WTC11 (cell line): ENCODE measurements around the gene BMP4. TPM values are rescaled to one million over a fixed set of nuclear protein-coding genes. Genes with fewer than 3 reads are reported as not detected.

Experiments
- ATAC-seq: fragments of 200-7000 bp; cut with Tn5 transposase; 2 replicates; pipeline ENCODE4 v1.10.0; 2021; ENCODE audit warnings: mild to moderate bottlenecking, moderate library complexity
- CTCF ChIA-PET: fragments of 300-600 bp; sonication (Branson Sonifier 250); formaldehyde crosslinking; loops from one replicate; lab custom pipeline; 2021; ENCODE audit warnings: antibody characterized with exemption; lab: Charles Lee
- POLR2A ChIA-PET: fragments of 350-600 bp; sonication (Branson Sonifier 250); formaldehyde crosslinking; loops from one replicate; lab custom pipeline; 2021; ENCODE audit warnings: antibody characterized with exemption; lab: Charles Lee
- DNase-seq: peaks from one replicate; pipeline ENCODE4 v3.0.0; 2021; ENCODE audit warnings: low spot score
- H3K27ac Mint-ChIP-seq: 2 replicates; pipeline ENCODE4 v1.8.0; 2021; ENCODE audit warnings: mixed read lengths
- H3K27me3 Mint-ChIP-seq: 2 replicates; pipeline ENCODE4 v1.8.0; 2021; ENCODE audit warnings: low read depth, mild to moderate bottlenecking, moderate library complexity, mixed read lengths
- H3K36me3 Mint-ChIP-seq: 2 replicates; pipeline ENCODE4 v1.8.0; 2021; ENCODE audit warnings: mixed read lengths
- H3K4me1 Mint-ChIP-seq: 2 replicates; pipeline ENCODE4 v1.8.0; 2022; ENCODE audit warnings: mixed read lengths
- H3K4me3 Mint-ChIP-seq: 2 replicates; pipeline ENCODE4 v1.8.0; 2021; ENCODE audit warnings: mild to moderate bottlenecking, moderate library complexity, mixed read lengths
- H3K9me3 Mint-ChIP-seq: 2 replicates; pipeline ENCODE4 v1.8.0; 2021; ENCODE audit warnings: mixed read lengths
- CREB1 ChIP-seq: sonication (generic); formaldehyde crosslinking; IDR thresholded peaks from 2 replicates; pipeline ENCODE4 v1.8.0; 2023; ENCODE audit warnings: mild to moderate bottlenecking, missing genetic modification reagents
- FOXP4 ChIP-seq: sonication (generic); formaldehyde crosslinking; IDR thresholded peaks from 2 replicates; pipeline ENCODE4 v1.8.0; 2022; ENCODE audit warnings: mild to moderate bottlenecking, missing genetic modification reagents
- HMGXB4 ChIP-seq: sonication (generic); formaldehyde crosslinking; IDR thresholded peaks from 2 replicates; pipeline ENCODE4 v1.8.1; 2023; ENCODE audit warnings: mild to moderate bottlenecking, moderate library complexity, missing genetic modification reagents
- PRRX2 ChIP-seq: fragments of 250-450 bp; sonication (Bioruptor Pico); IDR thresholded peaks from 2 replicates; pipeline ENCODE4 v1.8.0; 2021; ENCODE audit warnings: mild to moderate bottlenecking
- SMAD4 ChIP-seq: sonication (generic); formaldehyde crosslinking; IDR thresholded peaks from 2 replicates; pipeline ENCODE4 v1.8.0; 2022; ENCODE audit warnings: mild to moderate bottlenecking, missing genetic modification reagents
- SOX15 ChIP-seq: fragments of 250-450 bp; sonication (Bioruptor Pico); IDR thresholded peaks from 2 replicates; pipeline ENCODE4 v1.9.0; 2021; ENCODE audit warnings: mild to moderate bottlenecking
- ZNF232 ChIP-seq: sonication (generic); formaldehyde crosslinking; IDR thresholded peaks from 2 replicates; pipeline ENCODE4 v1.8.0; 2022; ENCODE audit warnings: mild to moderate bottlenecking, missing genetic modification reagents
- microRNA-seq: library from miRNA; unstranded; fragments of <30 nt; microRNA quantifications from one replicate; pipeline ENCODE4 v1.2.0, GENCODE V29; 2022; ENCODE audit warnings: borderline number of aligned reads
- total RNA-seq: library from RNA; stranded (reverse); gene quantifications from 3 replicates; pipeline ENCODE4 v1.2.3, GENCODE V29; 2021
- TF ChIP-seq, protein P1 (sequence below): fragments of 250-450 bp; sonication (Bioruptor Pico); IDR thresholded peaks from 2 replicates; pipeline ENCODE4 v1.9.0; 2021; ENCODE audit warnings: mild to moderate bottlenecking

Gene BMP4
- total RNA-seq, 1 experiment from 2014 or later = 7.8 TPM

DNA sequence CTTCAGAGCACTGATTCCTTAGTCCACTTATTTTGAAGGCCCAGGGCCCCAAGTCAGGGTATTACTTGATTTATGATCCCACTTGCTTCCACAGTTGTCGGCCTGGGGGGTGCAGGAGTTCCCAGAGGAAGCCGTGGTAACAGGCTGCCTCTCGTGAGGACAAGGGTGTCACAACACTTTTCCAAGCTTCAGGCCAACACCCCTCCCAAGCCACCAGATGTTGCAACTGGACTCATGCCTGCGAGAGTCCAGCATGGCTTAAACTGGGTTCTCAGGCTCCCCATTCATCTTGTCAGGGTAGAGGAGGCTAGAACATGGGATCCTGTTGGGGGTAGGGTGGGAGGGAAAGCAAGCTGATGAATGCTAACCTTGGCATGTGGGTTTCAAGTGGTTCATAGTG lies 56.1 kb downstream of the BMP4 start:
- no peak overlapping the region for H3K27ac Mint-ChIP-seq
- H3K36me3 Mint-ChIP-seq = peaks cover 4% of the 10 kb centered on the region; the same call in 1 of the 2 replicates
- no peak overlapping the region for H3K4me3 Mint-ChIP-seq
- CTCF ChIA-PET = no interaction called here
- peaks cover 2% of the 10 kb centered on the region; the same call in 1 of the 2 replicates for H3K27me3 Mint-ChIP-seq
- H3K9me3 Mint-ChIP-seq = peaks cover 5% of the 10 kb centered on the region
- DNase-seq (no peak), ATAC-seq (no peak)
- no peak for TF ChIP-seq PRRX2 (CRISPR knock-in tag)
- TF ChIP-seq ZNF232 = no peak
- TF ChIP-seq SOX15 = no peak
- TF ChIP-seq SMAD4 (CRISPR knock-in tag) = no peak
- no peak for TF ChIP-seq CREB1 (CRISPR knock-in tag)
- TF ChIP-seq FOXP4 (CRISPR knock-in tag) = no peak
- no peak for TF ChIP-seq HMGXB4
- TF ChIP-seq, protein P1, sequence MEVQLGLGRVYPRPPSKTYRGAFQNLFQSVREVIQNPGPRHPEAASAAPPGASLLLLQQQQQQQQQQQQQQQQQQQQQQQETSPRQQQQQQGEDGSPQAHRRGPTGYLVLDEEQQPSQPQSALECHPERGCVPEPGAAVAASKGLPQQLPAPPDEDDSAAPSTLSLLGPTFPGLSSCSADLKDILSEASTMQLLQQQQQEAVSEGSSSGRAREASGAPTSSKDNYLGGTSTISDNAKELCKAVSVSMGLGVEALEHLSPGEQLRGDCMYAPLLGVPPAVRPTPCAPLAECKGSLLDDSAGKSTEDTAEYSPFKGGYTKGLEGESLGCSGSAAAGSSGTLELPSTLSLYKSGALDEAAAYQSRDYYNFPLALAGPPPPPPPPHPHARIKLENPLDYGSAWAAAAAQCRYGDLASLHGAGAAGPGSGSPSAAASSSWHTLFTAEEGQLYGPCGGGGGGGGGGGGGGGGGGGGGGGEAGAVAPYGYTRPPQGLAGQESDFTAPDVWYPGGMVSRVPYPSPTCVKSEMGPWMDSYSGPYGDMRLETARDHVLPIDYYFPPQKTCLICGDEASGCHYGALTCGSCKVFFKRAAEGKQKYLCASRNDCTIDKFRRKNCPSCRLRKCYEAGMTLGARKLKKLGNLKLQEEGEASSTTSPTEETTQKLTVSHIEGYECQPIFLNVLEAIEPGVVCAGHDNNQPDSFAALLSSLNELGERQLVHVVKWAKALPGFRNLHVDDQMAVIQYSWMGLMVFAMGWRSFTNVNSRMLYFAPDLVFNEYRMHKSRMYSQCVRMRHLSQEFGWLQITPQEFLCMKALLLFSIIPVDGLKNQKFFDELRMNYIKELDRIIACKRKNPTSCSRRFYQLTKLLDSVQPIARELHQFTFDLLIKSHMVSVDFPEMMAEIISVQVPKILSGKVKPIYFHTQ (CRISPR knock-in tag) = no peak
- 0 out of 2 replicates have a peak, but pooled peaks cover 5% of the 10 kb centered on the region for H3K4me1 Mint-ChIP-seq
- POLR2A ChIA-PET = no interaction called here

Small RNAs within 50 kb of the gene (microRNA-seq; reads per million reads assigned to microRNA genes)
- gene MIR5580 = not detected
